ENCODE measurements around the gene GNGT2.

Gene GNGT2

GRCh38 chr17:49197346-49197998 is 12.9 kb downstream of the GNGT2 start:
- Histone ChIP-seq H3K36me3 (ENCODE audit: control insufficient read depth in 1 of 2, insufficient read depth in 2 of 2, low read depth in 1 of 2, low read length in 2 of 2) (no peaks in the 10 kb centered on the region), H3K4ac (ENCODE audit: low read depth in 1 of 2, low read length in 2 of 2) (no peak overlapping the region), H3K14ac (ENCODE audit: low read length in 2 of 2) (no peak overlapping the region), H3K4me3 (ENCODE audit: insufficient read depth in 1 of 2, low read depth in 1 of 2, low read length in 2 of 2) (no peak overlapping the region), H3K4me1 (ENCODE audit: control insufficient read depth, insufficient read depth, low read depth, low read length) (peaks cover 11% of the 10 kb centered on the region), H3K9me3 (ENCODE audit: control insufficient read depth, low read length) (no peaks in the 10 kb centered on the region), H3K4me2 (ENCODE audit: low read length, poor library complexity, severe bottlenecking) (no peak overlapping the region), H3K23ac (ENCODE audit: low read length in 2 of 2) (no peak overlapping the region), H3K18ac (ENCODE audit: low read depth in 1 of 2, low read length in 2 of 2) (no peak overlapping the region), H2BK120ac (ENCODE audit: low read depth, low read length) (no peak overlapping the region), H4K8ac (ENCODE audit: low read length) (no peak overlapping the region), H3K27me3 (ENCODE audit: control insufficient read depth in 1 of 2, insufficient read depth in 1 of 2, low read length in 2 of 2) (no peaks in the 10 kb centered on the region), H2BK15ac (ENCODE audit: low read depth, poor library complexity, severe bottlenecking) (no peak overlapping the region), H3K79me1 (replicated peaks; ENCODE audit: low read length, poor library complexity, severe bottlenecking) (no peaks in the 10 kb centered on the region), H4K91ac (ENCODE audit: low read length) (no peak overlapping the region), H2AK5ac (ENCODE audit: low read length, severe bottlenecking) (no peak overlapping the region), H3K9ac (ENCODE audit: low read length) (peak overlapping the region; percentile 1), H3K27ac (ENCODE audit: low read length, poor library complexity, severe bottlenecking) (peak overlapping the region; percentile 71), H2AFZ (ENCODE audit: low read depth, low read length) (no peak overlapping the region), H2BK5ac (ENCODE audit: low read depth, low read length, poor library complexity, severe bottlenecking) (no peak overlapping the region), H2BK12ac (ENCODE audit: low read length in 2 of 2) (no peak overlapping the region)
- DNase-seq, result no peak
- 78% methylated on average over 4 of the region's 5 CpGs for WGBS

- Histone ChIP-seq H3K18ac (ENCODE audit: low read depth in 1 of 2, low read length in 2 of 2) (no peak overlapping the region), H3K9me3 (ENCODE audit: control insufficient read depth, low read length) (no peaks in the 10 kb centered on the region), H3K23ac (ENCODE audit: low read length in 2 of 2) (no peak overlapping the region), H2AK5ac (ENCODE audit: low read length, severe bottlenecking) (peak overlapping the region; percentile 31), H3K27me3 (ENCODE audit: control insufficient read depth in 1 of 2, insufficient read depth in 1 of 2, low read length in 2 of 2) (no peaks in the 10 kb centered on the region), H2BK12ac (ENCODE audit: low read length in 2 of 2) (no peak overlapping the region), H3K27ac (ENCODE audit: low read length, poor library complexity, severe bottlenecking) (no peak overlapping the region), H3K79me1 (replicated peaks; ENCODE audit: low read length, poor library complexity, severe bottlenecking) (no peaks in the 10 kb centered on the region), H3K14ac (ENCODE audit: low read length in 2 of 2) (no peak overlapping the region), H3K4me3 (ENCODE audit: insufficient read depth in 1 of 2, low read depth in 1 of 2, low read length in 2 of 2) (no peak overlapping the region), H3K36me3 (ENCODE audit: control insufficient read depth in 1 of 2, insufficient read depth in 2 of 2, low read depth in 1 of 2, low read length in 2 of 2) (no peaks in the 10 kb centered on the region), H3K4ac (ENCODE audit: low read depth in 1 of 2, low read length in 2 of 2) (no peak overlapping the region), H4K8ac (ENCODE audit: low read length) (no peak overlapping the region), H2BK120ac (ENCODE audit: low read depth, low read length) (no peak overlapping the region), H2BK15ac (ENCODE audit: low read depth, poor library complexity, severe bottlenecking) (no peak overlapping the region), H2AFZ (ENCODE audit: low read depth, low read length) (no peak overlapping the region), H3K4me2 (ENCODE audit: low read length, poor library complexity, severe bottlenecking) (no peak overlapping the region), H3K9ac (ENCODE audit: low read length) (no peak overlapping the region), H4K91ac (ENCODE audit: low read length) (no peak overlapping the region), H2BK5ac (ENCODE audit: low read depth, low read length, poor library complexity, severe bottlenecking) (no peak overlapping the region), H3K4me1 (ENCODE audit: control insufficient read depth, insufficient read depth, low read depth, low read length) (peaks cover 11% of the 10 kb centered on the region)
- no peak for DNase-seq
- WGBS, result 100% methylated on average over 1 of the region's 3 CpGs
Observed at GRCh38 chr17:49196520-49196919, 13.9 kb downstream of the GNGT2 start.

GRCh38 chr17:49195751-49196150 is 14.6 kb downstream of the GNGT2 start:
- Histone ChIP-seq H3K79me1 (replicated peaks; ENCODE audit: low read length, poor library complexity, severe bottlenecking) (no peaks in the 10 kb centered on the region), H2BK120ac (ENCODE audit: low read depth, low read length) (no peak overlapping the region), H3K4ac (ENCODE audit: low read depth in 1 of 2, low read length in 2 of 2) (no peak overlapping the region), H3K27me3 (ENCODE audit: control insufficient read depth in 1 of 2, insufficient read depth in 1 of 2, low read length in 2 of 2) (no peaks in the 10 kb centered on the region), H2BK5ac (ENCODE audit: low read depth, low read length, poor library complexity, severe bottlenecking) (no peak overlapping the region), H4K91ac (ENCODE audit: low read length) (no peak overlapping the region), H2BK15ac (ENCODE audit: low read depth, poor library complexity, severe bottlenecking) (no peak overlapping the region), H3K18ac (ENCODE audit: low read depth in 1 of 2, low read length in 2 of 2) (no peak overlapping the region), H3K9ac (ENCODE audit: low read length) (no peak overlapping the region), H2AK5ac (ENCODE audit: low read length, severe bottlenecking) (no peak overlapping the region), H2AFZ (ENCODE audit: low read depth, low read length) (no peak overlapping the region), H3K4me1 (ENCODE audit: control insufficient read depth, insufficient read depth, low read depth, low read length) (peaks cover 11% of the 10 kb centered on the region), H4K8ac (ENCODE audit: low read length) (no peak overlapping the region), H2BK12ac (ENCODE audit: low read length in 2 of 2) (no peak overlapping the region), H3K4me2 (ENCODE audit: low read length, poor library complexity, severe bottlenecking) (no peak overlapping the region), H3K23ac (ENCODE audit: low read length in 2 of 2) (no peak overlapping the region), H3K27ac (ENCODE audit: low read length, poor library complexity, severe bottlenecking) (no peak overlapping the region), H3K14ac (ENCODE audit: low read length in 2 of 2) (no peak overlapping the region), H3K4me3 (ENCODE audit: insufficient read depth in 1 of 2, low read depth in 1 of 2, low read length in 2 of 2) (no peak overlapping the region), H3K36me3 (ENCODE audit: control insufficient read depth in 1 of 2, insufficient read depth in 2 of 2, low read depth in 1 of 2, low read length in 2 of 2) (no peaks in the 10 kb centered on the region), H3K9me3 (ENCODE audit: control insufficient read depth, low read length) (no peaks in the 10 kb centered on the region)
- no peak for DNase-seq
- no CpG with 5 or more reads among the region's 4 CpGs for WGBS

GRCh38 chr17:49194297-49194607 is 16.1 kb downstream of the GNGT2 start:
- Histone ChIP-seq H2AK5ac (ENCODE audit: low read length, severe bottlenecking) (peak overlapping the region; percentile 18), H3K79me1 (replicated peaks; ENCODE audit: low read length, poor library complexity, severe bottlenecking) (no peaks in the 10 kb centered on the region), H2BK15ac (ENCODE audit: low read depth, poor library complexity, severe bottlenecking) (no peak overlapping the region), H3K14ac (ENCODE audit: low read length in 2 of 2) (no peak overlapping the region), H3K4ac (ENCODE audit: low read depth in 1 of 2, low read length in 2 of 2) (no peak overlapping the region), H2BK120ac (ENCODE audit: low read depth, low read length) (no peak overlapping the region), H3K36me3 (ENCODE audit: control insufficient read depth in 1 of 2, insufficient read depth in 2 of 2, low read depth in 1 of 2, low read length in 2 of 2) (no peaks in the 10 kb centered on the region), H3K9ac (ENCODE audit: low read length) (peak overlapping the region; percentile 85), H3K23ac (ENCODE audit: low read length in 2 of 2) (no peak overlapping the region), H3K4me2 (ENCODE audit: low read length, poor library complexity, severe bottlenecking) (no peak overlapping the region), H4K91ac (ENCODE audit: low read length) (no peak overlapping the region), H3K18ac (ENCODE audit: low read depth in 1 of 2, low read length in 2 of 2) (no peak overlapping the region), H3K27ac (ENCODE audit: low read length, poor library complexity, severe bottlenecking) (peak overlapping the region; percentile 9), H3K9me3 (ENCODE audit: control insufficient read depth, low read length) (no peaks in the 10 kb centered on the region), H3K27me3 (ENCODE audit: control insufficient read depth in 1 of 2, insufficient read depth in 1 of 2, low read length in 2 of 2) (no peaks in the 10 kb centered on the region), H2BK12ac (ENCODE audit: low read length in 2 of 2) (no peak overlapping the region), H2AFZ (ENCODE audit: low read depth, low read length) (no peak overlapping the region), H3K4me1 (ENCODE audit: control insufficient read depth, insufficient read depth, low read depth, low read length) (peaks cover 13% of the 10 kb centered on the region), H3K4me3 (ENCODE audit: insufficient read depth in 1 of 2, low read depth in 1 of 2, low read length in 2 of 2) (peak overlapping the region in 1 of 2 experiments; percentile 83), H4K8ac (ENCODE audit: low read length) (no peak overlapping the region), H2BK5ac (ENCODE audit: low read depth, low read length, poor library complexity, severe bottlenecking) (no peak overlapping the region)
- WGBS, result 64% methylated on average over 3 of the region's 3 CpGs
- no peak for DNase-seq
